Posterior vena cava (tissue), 2 donors: Measurements from ENCODE around the gene POLRMT. TPM values are rescaled to one million over a fixed set of nuclear protein-coding genes. Genes with fewer than 3 reads are reported as not detected.
"Not testable (repeated sequence)": the region's sequence is repeated elsewhere in the genome, so short reads cannot be mapped to it uniquely, and the experiment has no call there.

Experiments used
- DNase-seq: peaks from one replicate; pipeline ENCODE4 v3.0.0-alpha.2; 2020; ENCODE audit warnings: low spot score
- intact Hi-C, 2 donors: fragments of 100-400 bp; cut with DNase I; formaldehyde crosslinking; loops; one replicate each; pipeline versions ENCODE4 v1.14.1 to v1.14.2; 2022 to 2023
- total RNA-seq, 2 donors: library from RNA; stranded (reverse); fragmentation: NEBNext Ultra II Directional; extraction: Animal tissue kit (Norgen Biotek cat#: 25700); gene quantifications; one replicate each; pipeline ENCODE4 v1.2.1, GENCODE V29; 2021
- donor health status: DM: yes; HTN: yes; CAD: no.
- donor health status: DM: yes; HTN: yes; CAD: no.

Gene POLRMT
- total RNA-seq, 2 donors from 2014 or later, result 25.6 to 30.7 TPM

GRCh38 chr19:588093-588740 is 45.1 kb downstream of the POLRMT start:
- peak; percentile 91 for DNase-seq
- intact Hi-C loops, result loop anchor here in 1 of 2 donors (10.0 kb wide), 1 partner anchor 137 kb away; no protein-coding TSS in a partner anchor

GRCh38 chr19:585551-586110 is 47.7 kb downstream of the POLRMT start:
- no peak for DNase-seq
- intact Hi-C loops, result loop anchor here in 1 of 2 donors (10.0 kb wide), 1 partner anchor 139 kb away; no protein-coding TSS in a partner anchor

- not testable (repeated sequence) for DNase-seq
- intact Hi-C loops, result loop anchor here in 1 of 2 donors (10.0 kb wide), 1 partner anchor 140 kb away; no protein-coding TSS in a partner anchor
Measured at GRCh38 chr19:585146-585545, 48.2 kb downstream of the POLRMT start.

GRCh38 chr19:584240-585001 is 48.9 kb downstream of the POLRMT start:
- intact Hi-C loops, result loop anchor here in 1 of 2 donors (10.0 kb wide), 1 partner anchor 140 kb away; no protein-coding TSS in a partner anchor
- no peak for DNase-seq

GRCh38 chr19:583968-584239 is 49.4 kb downstream of the POLRMT start:
- intact Hi-C loops, result loop anchor here in 1 of 2 donors (10.0 kb wide), 1 partner anchor 141 kb away; no protein-coding TSS in a partner anchor
- DNase-seq, result no peak

GRCh38 chr19:583198-583967 is 50.0 kb downstream of the POLRMT start:
- intact Hi-C loops, result loop anchor here in 1 of 2 donors (10.0 kb wide), 1 partner anchor 141 kb away; no protein-coding TSS in a partner anchor
- DNase-seq, result peak; percentile 66

GRCh38 chr19:582497-583197 is 50.7 kb downstream of the POLRMT start:
- intact Hi-C loops, result loop anchor here in 1 of 2 donors (10.0 kb wide), 1 partner anchor 142 kb away; no protein-coding TSS in a partner anchor
- peak; percentile 85 for DNase-seq

- intact Hi-C loops, result loop anchor here in 1 of 2 donors (10.0 kb wide), 1 partner anchor 143 kb away; no protein-coding TSS in a partner anchor
- DNase-seq, result peak; percentile 75
Measured at GRCh38 chr19:581399-582111, 51.8 kb downstream of the POLRMT start.

- intact Hi-C loops, result loop anchor here in 1 of 2 donors (10.0 kb wide), 1 partner anchor 144 kb away; no protein-coding TSS in a partner anchor
Measured at GRCh38 chr19:580274-580835, 53.0 kb downstream of the POLRMT start.

GRCh38 chr19:579842-580155 is 53.5 kb downstream of the POLRMT start:
- DNase-seq, result no peak

More at GRCh38 chr19:580274-580835, 53.0 kb downstream of the POLRMT start:
- DNase-seq, result no peak

GRCh38 chr19:579111-579841 is 54.1 kb downstream of the POLRMT start:
- DNase-seq, result no peak
- intact Hi-C loops, result loop anchor here in 1 of 2 donors (10.0 kb wide), 1 partner anchor 56 kb away; the partner anchor contains the start of genes FGF22 and POLRMT

More at GRCh38 chr19:579842-580155, 53.5 kb downstream of the POLRMT start:
- intact Hi-C loops, result loop anchor here (10.0 kb wide), 2 partner anchors 55 to 145 kb away; partner anchors contain the start of genes FGF22 (in 1 of the 2) and POLRMT (in 1 of the 2)

- intact Hi-C loops, result loop anchor here in 1 of 2 donors (10.0 kb wide), 1 partner anchor 57 kb away; the partner anchor contains the start of genes FGF22 and POLRMT
- DNase-seq, result peak; percentile 69
Measured at GRCh38 chr19:577439-578392, 55.6 kb downstream of the POLRMT start.

- intact Hi-C loops, result loop anchor here in 1 of 2 donors (10.0 kb wide), 1 partner anchor 58 kb away; the partner anchor contains the start of genes FGF22 and POLRMT
- DNase-seq, result peak; percentile 76
Measured at GRCh38 chr19:576768-577438, 56.4 kb downstream of the POLRMT start.

- intact Hi-C loops, result loop anchor here in 1 of 2 donors (10.0 kb wide), 1 partner anchor 59 kb away; the partner anchor contains the start of genes FGF22 and POLRMT
- peak; percentile 66 for DNase-seq
Measured at GRCh38 chr19:575527-576506, 57.5 kb downstream of the POLRMT start.
